GM18526 (cell line): ENCODE data around the gene ANGPTL5.

ENCODE experiments used
- POLR2A ChIP-seq: IDR thresholded peaks from 3 replicates; pipeline ENCODE4 v1.6.1; 2011; ENCODE audit not compliant: insufficient read length; ENCODE audit errors: extremely low read depth

Gene ANGPTL5

GRCh38 chr11:101916422-101916821 is at the start of gene ANGPTL5:
Gene ANGPTL5, minus strand, starts transcription at chr11:101916522. Its CDS starts 8,613 bp downstream, at chr11:101907909.
- TF ChIP-seq POLR2A: no peak

GRCh38 chr11:101960231-101960630 is 43.9 kb upstream of the ANGPTL5 start:
- TF ChIP-seq POLR2A: no peak

- no peak for TF ChIP-seq POLR2A
Measured at GRCh38 chr11:101955701-101956100, 39.4 kb upstream of the ANGPTL5 start.

GRCh38 chr11:101955278-101955677 is 39.0 kb upstream of the ANGPTL5 start:
- TF ChIP-seq POLR2A: no peak

GRCh38 chr11:101949680-101950220 is 33.4 kb upstream of the ANGPTL5 start:
- TF ChIP-seq POLR2A: no peak

GRCh38 chr11:101945448-101945847 is 29.1 kb upstream of the ANGPTL5 start:
- no peak for TF ChIP-seq POLR2A

- no peak for TF ChIP-seq POLR2A
Measured at GRCh38 chr11:101944923-101945322, 28.6 kb upstream of the ANGPTL5 start.

GRCh38 chr11:101940901-101941520 is 24.7 kb upstream of the ANGPTL5 start:
- no peak for TF ChIP-seq POLR2A

- TF ChIP-seq POLR2A: no peak
Measured at GRCh38 chr11:101931692-101932091, 15.4 kb upstream of the ANGPTL5 start.

- TF ChIP-seq POLR2A: no peak
Measured at GRCh38 chr11:101929294-101929915, 13.1 kb upstream of the ANGPTL5 start.

GRCh38 chr11:101923554-101923953 is 7.2 kb upstream of the ANGPTL5 start:
- no peak for TF ChIP-seq POLR2A

GRCh38 chr11:101920992-101921391 is 4.7 kb upstream of the ANGPTL5 start:
- no peak for TF ChIP-seq POLR2A

- no peak for TF ChIP-seq POLR2A
Measured at GRCh38 chr11:101917226-101917625, 904 bp upstream of the ANGPTL5 start.

GRCh38 chr11:101915791-101916291 is 481 bp downstream of the ANGPTL5 start:
- no peak for TF ChIP-seq POLR2A

- no peak for TF ChIP-seq POLR2A
Measured at GRCh38 chr11:101914738-101915426, 1.4 kb downstream of the ANGPTL5 start, which contains the start of gene CEP126. Gene CEP126, plus strand, starts transcription at chr11:101915010. Its CDS starts 275 bp downstream, at chr11:101915285.

GRCh38 chr11:101914341-101914737 is 2.0 kb downstream of the ANGPTL5 start:
- no peak for TF ChIP-seq POLR2A

GRCh38 chr11:101913656-101914055 is 2.7 kb downstream of the ANGPTL5 start:
- TF ChIP-seq POLR2A: no peak
